ENCODE measurements around the gene HOXD13. TPM values are rescaled to one million over a fixed set of nuclear protein-coding genes. Genes with fewer than 3 reads are reported as not detected.
A peak's percentile ranks its signal among the peaks of the same experiment; 100 is the strongest.

The HOXD13 gene
- total and polyA plus RNA-seq, 9 donors, result not detected

DNA sequence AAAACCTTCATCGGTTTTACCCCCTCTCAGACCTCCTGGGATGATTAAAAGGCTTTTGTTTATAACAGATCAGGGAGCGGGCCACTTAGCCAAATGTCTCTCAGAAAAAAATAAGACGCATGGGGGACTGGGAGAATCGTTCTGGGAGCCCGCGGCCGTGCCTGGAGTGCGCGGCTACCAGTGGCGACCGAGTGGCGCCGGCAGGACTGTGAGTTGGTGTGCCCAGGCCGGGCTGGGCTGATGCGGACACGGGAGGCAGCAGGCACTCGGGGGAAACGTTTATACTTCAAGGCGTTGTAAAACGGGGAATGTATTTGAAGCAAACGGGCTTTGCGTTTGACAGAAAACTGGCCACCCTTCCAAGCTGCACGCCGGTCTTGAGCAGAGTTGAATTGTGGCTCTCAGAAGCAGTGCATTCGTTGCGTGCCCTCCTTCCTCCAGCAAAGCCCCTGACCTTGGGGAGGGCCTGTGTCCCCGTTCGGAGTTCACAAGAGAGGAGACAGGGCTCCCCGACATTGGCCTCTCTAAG is 19.4 kb downstream of the HOXD13 start:
- peak in 1 of 5 donors; percentile 10 for DNase-seq
- H3K27me3 ChIP-seq, result peaks cover 6% of the 10 kb centered on the region
- H3K36me3 ChIP-seq, result no peaks in the 10 kb centered on the region
- H3K27ac ChIP-seq, result no peak overlapping the region
- WGBS, 3 donors, result 28 to 49% (median 31%) methylated on average over 29 of the region's 29 CpGs
- TF ChIP-seq CTCF (IDR thresholded peaks at IDR 0.05) (no peak), POLR2A (IDR thresholded peaks at IDR 0.05) (no peak), EP300 (IDR thresholded peaks at IDR 0.05) (no peak)
- intact Hi-C loops (cut with DNase I), result no loop called here
- H3K4me1 ChIP-seq (ENCODE audit: insufficient read depth), result peaks cover 5% of the 10 kb centered on the region
- H3K9me3 ChIP-seq, result no peaks in the 10 kb centered on the region
- H3K4me3 ChIP-seq, result peak overlapping the region; percentile 29

- H3K4me3 ChIP-seq, result peak overlapping the region; percentile 29
- peaks cover 6% of the 10 kb centered on the region for H3K27me3 ChIP-seq
- no peaks in the 10 kb centered on the region for H3K9me3 ChIP-seq
- H3K36me3 ChIP-seq, result no peaks in the 10 kb centered on the region
- TF ChIP-seq POLR2A (IDR thresholded peaks at IDR 0.05), result no peak
- no peak for TF ChIP-seq EP300 (IDR thresholded peaks at IDR 0.05)
- peak in 1 of 5 donors; percentile 14 for DNase-seq
- peaks cover 3% of the 10 kb centered on the region for H3K4me1 ChIP-seq (ENCODE audit: insufficient read depth)
- WGBS, 3 donors, result 49 to 53% (median 51%) methylated on average over 38 to 40 of the region's 40 CpGs
- no peak overlapping the region for H3K27ac ChIP-seq
- intact Hi-C loops (cut with DNase I), result no loop called here
These were observed 20.1 kb downstream of the HOXD13 start for GRCh38 chr2:176112375-176113302.

GRCh38 chr2:176114120-176114929 is 21.8 kb downstream of the HOXD13 start:
- Histone ChIP-seq H3K4me1 (ENCODE audit: insufficient read depth) (no peaks in the 10 kb centered on the region), H3K27me3 (peaks cover 6% of the 10 kb centered on the region), H3K9me3 (no peaks in the 10 kb centered on the region), H3K27ac (no peak overlapping the region), H3K4me3 (peak overlapping the region; percentile 33), H3K36me3 (no peaks in the 10 kb centered on the region)
- DNase-seq, result no peak
- 57 to 86% (median 83%) methylated on average over 26 of the region's 26 CpGs for WGBS, 3 donors
- TF ChIP-seq CTCF (IDR thresholded peaks at IDR 0.05) (no peak), POLR2A (IDR thresholded peaks at IDR 0.05) (no peak), EP300 (IDR thresholded peaks at IDR 0.05) (no peak)
- intact Hi-C loops (cut with DNase I), result no loop called here

- Histone ChIP-seq H3K27ac (no peak overlapping the region), H3K27me3 (peaks cover 6% of the 10 kb centered on the region), H3K4me3 (peak overlapping the region; percentile 33), H3K9me3 (no peaks in the 10 kb centered on the region), H3K36me3 (no peaks in the 10 kb centered on the region), H3K4me1 (ENCODE audit: insufficient read depth) (no peaks in the 10 kb centered on the region)
- intact Hi-C loops (cut with DNase I), result loop anchor here in 1 of 4 donors (5.0 kb wide), 1 partner anchor 1032 kb away; no protein-coding TSS in a partner anchor
- DNase-seq, result peak in 1 of 5 donors; percentile 9
- 61 to 95% (median 88%) methylated on average over 16 of the region's 16 CpGs for WGBS, 3 donors
- TF ChIP-seq POLR2A (IDR thresholded peaks at IDR 0.05) (no peak), EP300 (IDR thresholded peaks at IDR 0.05) (no peak), CTCF (IDR thresholded peaks at IDR 0.05) (no peak)
These were observed 22.6 kb downstream of the HOXD13 start for GRCh38 chr2:176114930-176115625.
